Activated CD8-positive, alpha-beta memory T cell treated with anti-CD3 and anti-CD28 coated beads for 24 hours (primary cell): Measurements from ENCODE around the gene PRUNE2.

Source experiments
- DNase-seq: peaks from one replicate; pipeline ENCODE4 v3.0.0-alpha.2; 2020

The PRUNE2 gene

DNA sequence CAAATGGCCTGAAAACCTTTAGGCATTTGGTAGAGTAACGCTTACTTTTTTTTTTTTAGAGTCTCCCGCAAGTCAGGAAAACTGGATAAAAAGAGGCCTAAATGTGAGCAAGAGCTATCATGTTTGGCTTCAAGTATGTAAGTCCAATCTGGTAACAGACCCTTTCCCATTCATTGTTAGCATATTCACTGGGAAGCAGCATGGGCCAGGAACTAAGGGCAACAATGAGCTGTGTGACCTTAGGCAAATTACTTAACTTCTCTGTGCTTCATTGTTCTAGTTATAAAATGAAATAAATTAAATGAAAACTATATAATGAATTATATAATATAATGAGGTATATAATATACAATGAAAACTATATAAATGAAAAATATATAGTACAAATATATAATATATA is 256.0 kb downstream of the PRUNE2 start:
- no peak for DNase-seq

DNA sequence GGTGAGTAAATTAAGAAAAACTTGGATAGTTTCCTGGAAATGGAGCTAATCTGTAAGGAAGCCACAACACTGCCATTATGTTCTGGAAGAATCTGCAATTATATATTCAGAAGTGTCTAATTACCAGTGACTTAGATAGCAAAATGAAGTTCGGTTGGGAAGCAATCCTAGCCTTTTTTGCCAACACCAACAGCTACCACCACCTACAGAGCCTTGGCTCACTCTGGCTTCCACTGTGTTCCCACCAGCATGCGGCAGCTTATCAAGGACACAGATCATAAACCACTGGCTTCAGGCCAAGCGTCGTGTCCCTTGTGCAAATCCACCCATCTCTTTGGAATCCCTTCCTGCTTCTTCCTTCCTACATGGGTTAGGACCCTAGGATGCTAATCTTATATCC is 259.7 kb downstream of the PRUNE2 start:
- DNase-seq = no peak

- no peak for DNase-seq
These were observed 261.2 kb downstream of the PRUNE2 start for GRCh38 chr9:76644647-76645250.

DNA sequence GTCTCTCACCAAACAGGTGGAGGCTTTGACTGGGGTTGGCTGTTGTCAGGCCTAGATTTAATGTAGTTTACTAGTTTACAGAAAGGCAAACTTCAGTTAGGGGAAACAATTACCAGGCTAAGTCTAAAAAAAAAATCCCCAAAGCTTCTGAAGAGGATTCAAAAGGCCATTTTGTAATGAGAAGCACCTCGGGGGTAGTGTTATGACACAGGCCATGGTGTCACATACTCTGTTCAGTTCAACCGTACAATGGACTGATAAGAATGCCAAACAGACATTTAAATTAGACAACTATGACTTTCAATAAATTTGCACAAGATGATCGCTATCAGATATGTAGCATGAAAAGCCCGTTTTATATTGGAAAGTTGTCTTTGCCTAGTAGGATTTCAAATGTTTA is 261.7 kb downstream of the PRUNE2 start:
- no peak for DNase-seq

GRCh38 chr9:76643399-76644117 is 262.4 kb downstream of the PRUNE2 start:
- no peak for DNase-seq

DNA sequence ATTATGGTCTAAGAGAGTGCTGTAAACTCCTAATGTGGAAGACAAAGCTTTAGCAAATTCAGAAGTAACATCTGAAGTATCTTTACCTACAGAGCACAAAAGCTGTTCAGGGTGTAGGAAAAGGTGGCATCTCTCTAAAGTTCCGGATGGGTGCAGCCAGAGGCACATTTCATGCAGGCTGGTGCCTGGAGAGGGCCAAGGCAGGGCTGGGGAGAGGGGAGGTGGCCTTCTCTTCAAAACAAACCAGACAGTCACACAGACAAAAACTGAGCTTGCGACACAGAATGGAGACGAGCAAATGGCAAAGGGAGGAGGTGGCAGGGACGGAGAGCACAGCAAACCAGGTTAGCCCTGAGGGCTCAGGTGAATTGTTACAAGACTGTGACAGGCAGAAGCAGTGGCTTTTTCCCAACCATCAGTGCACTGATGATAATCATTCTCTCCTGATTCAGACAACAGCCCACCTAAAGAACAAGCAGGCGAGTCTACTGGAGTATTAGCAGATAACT is 263.2 kb downstream of the PRUNE2 start:
- DNase-seq = no peak

- DNase-seq = no peak
These were observed 263.8 kb downstream of the PRUNE2 start for GRCh38 chr9:76642074-76642473.

DNA sequence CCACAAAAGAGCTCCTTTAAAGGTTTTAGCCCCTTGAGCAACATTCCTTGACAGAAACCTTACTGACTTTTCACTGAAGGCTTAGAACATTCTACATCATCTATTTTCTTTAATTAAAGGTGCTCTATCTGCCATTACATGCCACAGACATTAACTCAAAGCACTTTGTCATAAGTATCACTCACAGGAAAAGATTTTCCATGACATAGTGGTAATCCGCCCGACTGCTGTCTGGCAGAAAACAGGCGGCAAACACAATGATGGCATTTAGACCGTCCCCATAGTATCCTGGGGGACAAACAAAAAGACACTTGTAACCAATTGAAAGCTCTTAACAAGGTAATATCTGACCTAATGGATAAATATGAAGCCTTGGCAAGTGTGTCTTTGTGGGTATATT is 267.9 kb downstream of the PRUNE2 start:
- DNase-seq = no peak

GRCh38 chr9:76637416-76637815 is 268.5 kb downstream of the PRUNE2 start:
- no peak for DNase-seq

GRCh38 chr9:76634356-76635054 is 271.4 kb downstream of the PRUNE2 start:
- DNase-seq = no peak

DNA sequence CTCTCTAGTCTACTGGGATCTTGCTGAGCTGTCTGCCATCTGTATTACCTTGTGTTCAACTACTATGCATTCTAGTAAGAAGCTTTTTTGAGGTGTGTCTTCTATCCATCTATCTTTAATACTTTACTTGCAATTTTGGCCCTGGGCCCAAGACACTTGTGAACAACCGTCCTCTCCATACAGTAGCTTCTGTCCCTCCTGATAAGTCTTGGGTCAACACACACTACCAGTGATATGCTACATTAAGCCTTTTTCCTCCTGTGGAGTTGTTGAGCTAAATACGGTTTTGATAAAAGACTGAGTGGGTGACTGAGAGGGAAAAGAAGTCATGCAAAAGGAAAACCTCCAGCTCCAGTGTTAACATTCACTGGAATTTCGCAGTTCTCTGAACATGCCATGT is 275.0 kb downstream of the PRUNE2 start:
- DNase-seq = no peak

DNA sequence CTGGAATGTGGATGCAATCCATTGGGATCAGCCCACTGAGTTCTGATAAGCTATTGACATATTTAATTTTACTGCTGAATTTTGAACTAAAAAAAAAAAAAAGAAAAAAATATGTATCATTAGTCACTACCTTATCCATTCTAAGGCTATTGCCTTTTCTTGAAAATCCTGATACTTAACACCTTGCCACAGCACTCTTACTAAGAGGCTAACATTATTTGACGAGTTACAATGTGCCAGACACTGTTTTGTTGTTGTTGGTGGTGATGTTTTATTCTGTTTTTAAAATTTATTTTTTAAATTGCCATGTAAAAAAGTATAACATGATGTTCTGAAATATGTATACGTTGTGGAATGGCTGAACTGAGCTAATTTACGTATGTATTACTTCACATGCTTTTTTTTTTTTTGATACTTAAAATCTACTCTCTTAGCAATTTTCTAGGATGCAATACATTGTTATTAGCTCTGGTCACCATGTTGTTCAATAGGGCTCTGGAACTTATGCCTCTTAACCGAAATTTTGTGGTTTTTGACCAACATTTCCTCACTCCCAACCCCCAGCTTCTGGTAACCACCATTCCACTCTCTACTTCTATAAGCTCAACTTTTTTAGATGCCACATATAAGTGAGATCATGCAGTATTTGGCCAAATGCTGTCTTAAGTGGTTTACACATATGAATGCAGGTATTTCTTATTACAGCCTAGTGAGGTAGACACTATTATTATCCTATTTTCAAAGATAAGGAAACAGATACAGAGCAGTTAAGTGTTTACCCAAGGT is 276.5 kb downstream of the PRUNE2 start:
- no peak for DNase-seq

DNA sequence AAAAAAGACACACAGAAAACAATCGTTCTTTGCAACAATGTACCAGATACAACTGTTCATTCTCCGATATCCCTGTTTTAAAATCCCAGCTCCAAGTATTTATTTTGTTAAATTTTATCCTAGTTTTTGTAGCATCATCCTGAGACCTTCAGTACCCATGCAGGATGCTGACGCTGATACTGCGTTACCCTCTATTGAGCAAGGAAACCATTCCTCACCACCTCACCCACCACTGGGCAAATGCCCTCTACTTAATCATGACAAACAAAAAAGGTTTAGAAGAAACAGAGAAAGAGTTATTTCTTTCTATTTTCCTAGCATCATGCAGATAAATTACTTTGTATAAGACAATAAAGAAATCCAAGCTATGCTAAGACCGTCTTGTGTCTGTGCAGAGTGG is 277.8 kb downstream of the PRUNE2 start:
- DNase-seq = no peak

GRCh38 chr9:76626980-76627379 is 278.9 kb downstream of the PRUNE2 start:
- no peak for DNase-seq

- no peak for DNase-seq
These were observed 279.8 kb downstream of the PRUNE2 start for GRCh38 chr9:76626141-76626540.

- DNase-seq = no peak
These were observed 281.4 kb downstream of the PRUNE2 start for GRCh38 chr9:76624391-76625048.

DNA sequence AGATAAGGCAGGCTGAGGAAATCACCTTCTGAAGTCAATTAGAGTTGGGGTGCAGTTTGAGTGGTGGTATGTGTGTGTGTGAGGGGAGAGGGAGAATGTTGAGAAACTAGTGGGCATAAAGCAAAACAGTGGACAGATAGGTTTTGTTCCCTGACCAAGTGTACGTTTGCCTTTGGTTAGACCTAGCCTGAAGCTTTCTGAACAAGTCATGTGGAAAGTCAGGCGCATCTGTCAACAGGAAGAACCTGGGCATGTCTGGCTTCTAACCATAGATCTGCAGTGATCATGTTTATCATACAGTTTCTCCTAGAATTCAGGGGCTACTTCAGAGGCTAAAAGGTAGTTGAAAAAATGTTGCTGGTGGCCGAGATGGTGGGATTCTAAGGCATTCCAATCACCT is 284.9 kb downstream of the PRUNE2 start:
- no peak for DNase-seq

GRCh38 chr9:76620581-76620980 is 285.3 kb downstream of the PRUNE2 start:
- no peak for DNase-seq

DNA sequence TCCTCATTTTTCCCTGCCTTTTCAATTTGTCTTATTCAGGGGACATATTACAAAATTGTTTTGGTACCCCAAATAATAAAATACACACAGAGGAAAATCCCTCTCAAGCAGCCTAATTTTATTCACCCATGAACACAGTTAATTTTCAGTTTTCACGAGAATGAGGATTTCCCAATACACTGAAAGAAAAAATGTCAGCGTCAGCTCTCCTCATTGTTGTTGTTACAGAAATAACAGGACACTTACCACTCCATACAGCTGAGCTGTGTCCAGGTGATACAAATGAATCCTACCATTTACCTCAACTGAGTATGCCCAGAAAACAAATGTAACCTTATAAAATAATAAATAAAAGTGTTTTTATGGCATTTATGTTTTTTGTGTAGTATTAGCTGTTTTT is 286.3 kb downstream of the PRUNE2 start:
- DNase-seq = no peak

DNA sequence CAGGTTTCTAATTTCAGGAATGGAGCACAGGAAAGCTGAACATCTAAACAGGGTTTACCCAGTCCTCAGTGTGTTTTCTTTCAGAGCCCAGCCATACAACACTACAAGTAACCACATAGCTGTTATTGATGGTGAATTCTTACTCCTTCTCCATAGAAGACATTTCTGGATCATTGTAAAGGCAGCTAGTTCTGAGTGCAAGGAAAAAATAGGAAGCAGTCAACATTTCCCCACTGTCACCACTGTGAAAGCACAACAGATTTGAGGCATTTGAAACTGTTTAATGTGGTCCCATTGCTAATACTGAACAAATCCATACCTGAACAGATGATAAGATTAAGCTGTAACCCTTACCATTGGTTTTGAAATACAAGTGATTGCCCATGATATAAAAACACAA is 286.7 kb downstream of the PRUNE2 start:
- no peak for DNase-seq

DNA sequence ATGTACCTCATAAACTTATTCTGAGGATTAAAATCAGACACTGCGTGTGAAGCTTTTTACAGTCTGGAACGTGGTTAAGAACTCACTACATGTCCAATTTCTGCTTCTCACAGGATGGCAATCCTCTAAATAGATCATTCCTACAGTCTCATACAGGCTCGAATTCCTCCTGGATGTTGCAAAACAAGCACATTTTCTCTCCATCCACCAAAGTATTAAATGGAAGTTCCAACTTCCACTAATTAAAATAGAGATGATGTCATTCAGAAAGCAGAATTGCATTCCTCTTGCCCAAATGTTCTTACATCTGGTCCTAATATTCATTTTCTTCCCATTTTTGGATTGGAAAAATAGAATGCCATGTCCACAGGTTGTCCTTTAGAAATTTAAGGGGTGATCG is 287.2 kb downstream of the PRUNE2 start:
- no peak for DNase-seq

- no peak for DNase-seq
These were observed 288.3 kb downstream of the PRUNE2 start for GRCh38 chr9:76617497-76618175.
